Measurements from ENCODE around the gene TMTC1.

TMTC1 gene

DNA sequence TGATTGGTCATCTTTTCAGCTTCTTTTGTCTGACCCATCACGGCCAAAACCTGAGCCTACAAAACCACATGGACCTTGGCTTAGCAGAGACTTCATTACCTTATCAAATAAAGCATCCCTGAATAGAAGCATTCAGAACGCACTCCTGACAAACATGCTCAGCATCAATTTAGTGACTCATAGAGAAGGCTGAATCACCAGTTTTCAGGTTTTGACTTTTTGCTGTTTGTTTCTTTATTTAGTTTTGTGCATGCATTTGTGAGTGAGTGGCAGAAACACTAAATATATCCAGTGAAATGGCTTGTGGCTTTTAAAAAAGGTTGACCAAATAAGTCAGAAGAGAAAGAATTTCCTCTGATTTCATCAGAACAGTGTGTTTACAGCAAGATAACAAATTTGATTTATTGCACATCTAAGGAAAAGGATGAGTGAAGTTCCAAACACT lies 267.3 kb downstream of the TMTC1 start:
- H3K9ac ChIP-seq (ENCODE audit: low read depth, low read length) = no peak overlapping the region
- H3K9me3 ChIP-seq (replicated peaks; ENCODE audit: low read length) = no peaks in the 10 kb centered on the region
- H3K4me1 ChIP-seq (ENCODE audit: control insufficient read depth, insufficient read depth, low read length) = peaks cover 10% of the 10 kb centered on the region
- peaks cover 62% of the 10 kb centered on the region for H3K36me3 ChIP-seq (ENCODE audit: insufficient read depth, low read length)
- no peaks in the 10 kb centered on the region for H3K27me3 ChIP-seq (ENCODE audit: control insufficient read depth, insufficient read depth, low read length)
- no peak overlapping the region for H3K4me2 ChIP-seq (ENCODE audit: low read length)
- H3K4me3 ChIP-seq (ENCODE audit: low read length) = no peak overlapping the region

DNA sequence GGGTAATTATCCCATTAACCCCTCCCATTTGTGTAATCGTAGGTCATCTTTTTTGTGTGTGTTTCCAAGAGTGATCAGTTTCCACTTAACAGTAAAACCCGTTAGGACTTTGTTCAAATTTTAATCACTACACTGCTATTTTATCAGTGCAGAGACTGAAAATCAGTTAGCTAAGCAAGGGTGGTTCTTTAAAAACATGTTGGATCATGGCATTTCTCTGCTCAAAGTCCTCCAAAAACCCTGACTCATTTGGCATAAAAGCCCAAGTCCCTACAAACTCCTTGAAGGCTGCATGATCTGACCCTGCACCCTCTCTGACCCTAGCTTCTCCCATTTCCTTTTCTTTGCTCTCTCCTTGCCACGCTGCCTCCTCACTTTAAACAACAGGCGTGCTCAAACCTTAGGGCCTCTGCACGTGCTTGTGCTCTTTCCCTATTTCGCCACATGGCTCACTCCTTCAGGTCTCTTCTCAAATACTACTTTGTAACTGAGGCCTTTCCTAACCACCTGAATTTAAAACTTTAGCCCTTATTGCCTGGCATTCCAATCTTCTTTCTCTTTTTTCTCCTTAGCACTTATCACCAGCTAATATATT lies 273.1 kb downstream of the TMTC1 start:
- no peaks in the 10 kb centered on the region for H3K27me3 ChIP-seq (ENCODE audit: control insufficient read depth, insufficient read depth, low read length)
- H3K9ac ChIP-seq (ENCODE audit: low read depth, low read length) = no peak overlapping the region
- no peaks in the 10 kb centered on the region for H3K9me3 ChIP-seq (replicated peaks; ENCODE audit: low read length)
- no peak overlapping the region for H3K4me3 ChIP-seq (ENCODE audit: low read length)
- H3K4me1 ChIP-seq (ENCODE audit: control insufficient read depth, insufficient read depth, low read length) = no peaks in the 10 kb centered on the region
- H3K36me3 ChIP-seq (ENCODE audit: insufficient read depth, low read length) = peaks cover 78% of the 10 kb centered on the region
- no peak overlapping the region for H3K4me2 ChIP-seq (ENCODE audit: low read length)

DNA sequence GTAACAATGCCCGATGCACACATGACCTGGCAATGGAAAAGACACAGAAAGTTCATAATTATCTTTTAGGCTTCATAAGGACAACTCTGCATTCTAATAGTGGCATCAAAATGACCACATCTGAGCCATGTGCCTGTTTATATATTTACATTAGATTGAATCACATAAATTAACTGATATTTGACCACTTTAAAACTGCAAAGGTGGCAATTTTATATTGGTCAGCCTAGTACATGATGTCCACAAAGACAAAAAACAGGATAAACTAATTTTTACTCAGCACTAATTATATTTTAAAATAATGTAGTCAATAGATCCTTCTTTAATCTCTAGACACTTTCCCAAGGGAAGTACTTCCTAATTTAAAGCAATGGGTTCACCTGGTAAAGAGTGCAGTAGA lies 274.2 kb downstream of the TMTC1 start:
- H3K36me3 ChIP-seq (ENCODE audit: insufficient read depth, low read length) = peaks cover 79% of the 10 kb centered on the region

GRCh38 chr12:29508949-29509348 lies 274.8 kb downstream of the TMTC1 start:
- no peaks in the 10 kb centered on the region for H3K27me3 ChIP-seq (ENCODE audit: control insufficient read depth, insufficient read depth, low read length)
- no peaks in the 10 kb centered on the region for H3K4me1 ChIP-seq (ENCODE audit: control insufficient read depth, insufficient read depth, low read length)
- H3K9me3 ChIP-seq (replicated peaks; ENCODE audit: low read length) = no peaks in the 10 kb centered on the region
- H3K4me3 ChIP-seq (ENCODE audit: low read length) = no peak overlapping the region
- no peak overlapping the region for H3K9ac ChIP-seq (ENCODE audit: low read depth, low read length)
- no peak overlapping the region for H3K4me2 ChIP-seq (ENCODE audit: low read length)
- H3K36me3 ChIP-seq (ENCODE audit: insufficient read depth, low read length) = peaks cover 79% of the 10 kb centered on the region

More for the DNA sequence above, 274.2 kb downstream of the TMTC1 start:
- Histone ChIP-seq H3K4me3 (ENCODE audit: low read length) (no peak overlapping the region), H3K4me1 (ENCODE audit: control insufficient read depth, insufficient read depth, low read length) (no peaks in the 10 kb centered on the region), H3K9ac (ENCODE audit: low read depth, low read length) (no peak overlapping the region), H3K4me2 (ENCODE audit: low read length) (no peak overlapping the region), H3K9me3 (replicated peaks; ENCODE audit: low read length) (no peaks in the 10 kb centered on the region), H3K27me3 (ENCODE audit: control insufficient read depth, insufficient read depth, low read length) (no peaks in the 10 kb centered on the region)

DNA sequence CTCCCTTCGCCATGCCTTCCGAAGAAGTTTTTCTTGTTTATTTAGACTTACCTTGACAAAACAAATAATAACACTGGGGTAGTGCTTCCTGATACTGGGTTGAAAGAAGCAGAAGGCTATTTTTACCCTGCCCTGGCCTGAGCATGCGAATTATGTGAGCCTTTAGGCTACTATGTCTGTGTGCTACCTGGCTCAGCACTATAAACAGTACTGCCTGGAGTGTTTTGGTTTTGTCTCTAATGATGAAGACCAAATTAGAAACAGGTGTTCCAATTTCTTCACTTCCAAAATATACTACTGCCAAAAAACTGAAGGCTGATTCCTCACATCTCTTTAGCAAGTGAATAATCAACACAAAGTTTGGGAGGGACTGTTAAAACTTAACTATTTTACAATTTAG lies 278.6 kb downstream of the TMTC1 start:
- peaks cover 68% of the 10 kb centered on the region for H3K36me3 ChIP-seq (ENCODE audit: insufficient read depth, low read length)
- no peak overlapping the region for H3K4me2 ChIP-seq (ENCODE audit: low read length)
- no peak overlapping the region for H3K9ac ChIP-seq (ENCODE audit: low read depth, low read length)
- no peak overlapping the region for H3K4me3 ChIP-seq (ENCODE audit: low read length)
- no peaks in the 10 kb centered on the region for H3K9me3 ChIP-seq (replicated peaks; ENCODE audit: low read length)
- H3K27me3 ChIP-seq (ENCODE audit: control insufficient read depth, insufficient read depth, low read length) = no peaks in the 10 kb centered on the region
- no peaks in the 10 kb centered on the region for H3K4me1 ChIP-seq (ENCODE audit: control insufficient read depth, insufficient read depth, low read length)

DNA sequence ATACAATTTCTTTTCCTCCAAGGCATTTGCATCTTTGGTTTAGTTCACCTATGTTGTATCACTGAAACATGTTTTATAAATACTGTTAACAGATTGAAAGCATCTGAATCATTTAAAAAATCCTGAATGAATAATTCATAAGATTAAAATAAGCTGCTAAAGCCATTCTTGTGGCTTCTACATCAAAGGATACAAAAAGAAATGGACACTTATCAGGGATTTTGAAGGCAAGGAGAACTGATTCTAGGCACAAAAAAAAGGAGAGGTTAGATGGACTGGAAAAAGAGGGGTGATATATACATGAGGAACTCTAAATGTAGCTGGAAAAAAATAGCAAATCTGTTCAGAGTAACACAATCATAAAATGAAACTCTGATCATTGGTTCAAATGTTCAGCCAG lies 280.5 kb downstream of the TMTC1 start:
- no peak overlapping the region for H3K9ac ChIP-seq (ENCODE audit: low read depth, low read length)
- H3K27me3 ChIP-seq (ENCODE audit: control insufficient read depth, insufficient read depth, low read length) = no peaks in the 10 kb centered on the region
- H3K4me1 ChIP-seq (ENCODE audit: control insufficient read depth, insufficient read depth, low read length) = no peaks in the 10 kb centered on the region
- H3K4me2 ChIP-seq (ENCODE audit: low read length) = no peak overlapping the region
- no peak overlapping the region for H3K4me3 ChIP-seq (ENCODE audit: low read length)
- H3K9me3 ChIP-seq (replicated peaks; ENCODE audit: low read length) = no peaks in the 10 kb centered on the region
- peaks cover 60% of the 10 kb centered on the region for H3K36me3 ChIP-seq (ENCODE audit: insufficient read depth, low read length)

GRCh38 chr12:29499235-29499634 lies 284.5 kb downstream of the TMTC1 start:
- H3K9ac ChIP-seq (ENCODE audit: low read depth, low read length) = no peak overlapping the region
- no peaks in the 10 kb centered on the region for H3K27me3 ChIP-seq (ENCODE audit: control insufficient read depth, insufficient read depth, low read length)
- no peaks in the 10 kb centered on the region for H3K4me1 ChIP-seq (ENCODE audit: control insufficient read depth, insufficient read depth, low read length)
- H3K4me2 ChIP-seq (ENCODE audit: low read length) = no peak overlapping the region
- H3K9me3 ChIP-seq (replicated peaks; ENCODE audit: low read length) = no peaks in the 10 kb centered on the region
- peaks cover 30% of the 10 kb centered on the region for H3K36me3 ChIP-seq (ENCODE audit: insufficient read depth, low read length)
- no peak overlapping the region for H3K4me3 ChIP-seq (ENCODE audit: low read length)

GRCh38 chr12:29497588-29497987 lies 286.2 kb downstream of the TMTC1 start, which contains the start of gene OVCH1:
OVCH1 (minus strand) TSS chr12:29497686; CDS start chr12:29497686, 0 bp downstream.
- Histone ChIP-seq H3K27me3 (ENCODE audit: control insufficient read depth, insufficient read depth, low read length) (no peaks in the 10 kb centered on the region), H3K36me3 (ENCODE audit: insufficient read depth, low read length) (peaks cover 18% of the 10 kb centered on the region), H3K4me3 (ENCODE audit: low read length) (no peak within 1 kb of the TSS), H3K4me2 (ENCODE audit: low read length) (no peak within 1 kb of the TSS), H3K9me3 (replicated peaks; ENCODE audit: low read length) (no peaks in the 10 kb centered on the region), H3K4me1 (ENCODE audit: control insufficient read depth, insufficient read depth, low read length) (no peaks in the 10 kb centered on the region), H3K9ac (ENCODE audit: low read depth, low read length) (no peak within 1 kb of the TSS)

GRCh38 chr12:29492891-29493290 lies 290.9 kb downstream of the TMTC1 start:
- Histone ChIP-seq H3K36me3 (ENCODE audit: insufficient read depth, low read length) (peaks cover 21% of the 10 kb centered on the region), H3K4me1 (ENCODE audit: control insufficient read depth, insufficient read depth, low read length) (no peaks in the 10 kb centered on the region), H3K4me2 (ENCODE audit: low read length) (no peak overlapping the region), H3K9me3 (replicated peaks; ENCODE audit: low read length) (no peaks in the 10 kb centered on the region), H3K4me3 (ENCODE audit: low read length) (no peak overlapping the region), H3K27me3 (ENCODE audit: control insufficient read depth, insufficient read depth, low read length) (no peaks in the 10 kb centered on the region), H3K9ac (ENCODE audit: low read depth, low read length) (no peak overlapping the region)

DNA sequence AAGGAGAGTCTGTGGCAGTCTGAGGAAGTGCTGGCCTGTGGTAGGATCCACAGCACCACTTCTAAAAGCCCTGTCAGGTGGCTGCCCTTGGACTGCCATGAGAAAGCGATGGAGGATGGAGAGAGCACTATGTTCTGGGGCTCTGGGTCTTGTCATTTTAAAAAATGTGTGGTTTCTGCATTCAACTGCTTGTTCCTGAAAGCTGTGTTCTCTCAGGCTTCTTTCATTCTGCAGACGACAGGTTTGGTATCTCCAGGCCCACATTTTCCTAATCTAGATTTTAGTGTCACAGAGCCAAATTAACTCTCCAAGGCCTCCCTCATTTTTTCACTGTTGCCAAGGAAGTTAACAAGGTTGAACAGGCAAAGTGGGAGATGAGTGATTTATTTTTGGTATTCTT lies 296.8 kb downstream of the TMTC1 start:
- H3K4me2 ChIP-seq (ENCODE audit: low read length) = no peak overlapping the region
- H3K27me3 ChIP-seq (ENCODE audit: control insufficient read depth, insufficient read depth, low read length) = no peaks in the 10 kb centered on the region
- no peak overlapping the region for H3K4me3 ChIP-seq (ENCODE audit: low read length)
- no peak overlapping the region for H3K9ac ChIP-seq (ENCODE audit: low read depth, low read length)
- no peaks in the 10 kb centered on the region for H3K4me1 ChIP-seq (ENCODE audit: control insufficient read depth, insufficient read depth, low read length)
- H3K9me3 ChIP-seq (replicated peaks; ENCODE audit: low read length) = no peaks in the 10 kb centered on the region
- H3K36me3 ChIP-seq (ENCODE audit: insufficient read depth, low read length) = peaks cover 45% of the 10 kb centered on the region

GRCh38 chr12:29463198-29463597 lies 320.5 kb downstream of the TMTC1 start:
- peaks cover 25% of the 10 kb centered on the region for H3K36me3 ChIP-seq (ENCODE audit: insufficient read depth, low read length)

GRCh38 chr12:29460082-29460481 lies 323.7 kb downstream of the TMTC1 start:
- Histone ChIP-seq H3K9ac (ENCODE audit: low read depth, low read length) (no peak overlapping the region), H3K4me2 (ENCODE audit: low read length) (no peak overlapping the region), H3K9me3 (replicated peaks; ENCODE audit: low read length) (no peaks in the 10 kb centered on the region), H3K4me1 (ENCODE audit: control insufficient read depth, insufficient read depth, low read length) (no peaks in the 10 kb centered on the region), H3K4me3 (ENCODE audit: low read length) (no peak overlapping the region), H3K36me3 (ENCODE audit: insufficient read depth, low read length) (peaks cover 31% of the 10 kb centered on the region), H3K27me3 (ENCODE audit: control insufficient read depth, insufficient read depth, low read length) (no peaks in the 10 kb centered on the region)

More at GRCh38 chr12:29463198-29463597, 320.5 kb downstream of the TMTC1 start:
- Histone ChIP-seq H3K27me3 (ENCODE audit: control insufficient read depth, insufficient read depth, low read length) (no peaks in the 10 kb centered on the region), H3K4me3 (ENCODE audit: low read length) (no peak overlapping the region), H3K4me2 (ENCODE audit: low read length) (no peak overlapping the region), H3K9me3 (replicated peaks; ENCODE audit: low read length) (no peaks in the 10 kb centered on the region), H3K9ac (ENCODE audit: low read depth, low read length) (no peak overlapping the region), H3K4me1 (ENCODE audit: control insufficient read depth, insufficient read depth, low read length) (no peaks in the 10 kb centered on the region)
